C4-2B (cell line): ENCODE data around the gene ZNF446.

ENCODE experiments used
- CTCF ChIP-seq: fragments of 450-650 bp; conservative IDR thresholded peaks from 2 replicates; pipeline ENCODE4 v1.5.1; 2017; ENCODE audit warnings: mild to moderate bottlenecking
- ZFX ChIP-seq: fragments of 450-650 bp; IDR thresholded peaks from 2 replicates; pipeline ENCODE4 v1.6.1; 2017

- TF ChIP-seq CTCF (no peak), ZFX (no peak)
These were observed 22.4 kb upstream of the ZNF446 start for GRCh38 chr19:58453743-58454142.
